B cell (primary cell): ENCODE results near the gene RABL3. TPM values are rescaled to one million over a fixed set of nuclear protein-coding genes. Genes with fewer than 3 reads are reported as not detected.

Experiments used
- ATAC-seq: fragments of 200-7000 bp; cut with Tn5 transposase; one replicate; pipeline ENCODE4 v1.10.0; 2021; ENCODE audit warnings: low read depth, mild to moderate bottlenecking, moderate number of reproducible peaks, moderate library complexity
- CTCF ChIA-PET: fragments of 350-600 bp; sonication (Branson Sonifier 250); formaldehyde crosslinking; loops from one replicate; lab custom pipeline; 2021; ENCODE audit warnings: antibody characterized with exemption, inconsistent platforms; lab: Charles Lee
- POLR2A ChIA-PET: fragments of 350-600 bp; sonication (Branson Sonifier 250); formaldehyde crosslinking; loops from one replicate; lab custom pipeline; 2021; ENCODE audit warnings: antibody characterized with exemption; lab: Charles Lee
- DNase-seq: peaks from one replicate; pipeline ENCODE4 v3.0.0; 2013
- H2AFZ ChIP-seq: 2 replicates; pipeline ENCODE4 v1.6.1; 2012; ENCODE audit warnings: mild to moderate bottlenecking, low read depth, low read length; ENCODE audit not compliant: insufficient read depth, poor library complexity, severe bottlenecking
- H3K27ac ChIP-seq, 2 donors: 1 replicate in 1 of 2; 2 replicates in 1 of 2; pipeline ENCODE4 v1.5.1; 2012 to 2013; ENCODE audit warnings: low read length in 2 of 2, mild to moderate bottlenecking in 2 of 2, moderate library complexity in 1 of 2
- H3K27me3 ChIP-seq, 4 experiments: fragments of 200-600 bp in 1 of 4; sonication (generic) in 1 of 4; replicated peaks in 1 of 4; 1 replicate in 2 of 4; 2 replicates in 2 of 4; pipeline versions ENCODE4 v1.6.1 to v1.7.0; 2013 to 2016; ENCODE audit warnings: low read length in 3 of 4, mild to moderate bottlenecking in 2 of 4, mixed read lengths in 1 of 4, moderate library complexity in 1 of 4; ENCODE audit not compliant: insufficient read depth in 4 of 4, control insufficient read depth in 3 of 4; ENCODE audit errors: control extremely low read depth in 1 of 4
- H3K36me3 ChIP-seq, 2 experiments: replicated peaks in 1 of 2; 1 replicate in 1 of 2; 2 replicates in 1 of 2; pipeline versions ENCODE4 v1.6.1 to v1.7.1; 2013; ENCODE audit warnings: low read length in 1 of 2; ENCODE audit not compliant: insufficient read depth in 2 of 2, control insufficient read depth in 1 of 2; ENCODE audit errors: control extremely low read depth in 1 of 2, extremely low read depth in 1 of 2
- H3K4me1 ChIP-seq, 2 donors: fragments of 200-600 bp in 1 of 2; sonication (generic) in 1 of 2; 1 replicate in 1 of 2; 2 replicates in 1 of 2; pipeline versions ENCODE4 v1.5.1 to v1.6.1; 2013 to 2017; ENCODE audit warnings: low read length in 2 of 2; ENCODE audit not compliant: control insufficient read depth in 2 of 2, insufficient read depth in 2 of 2
- H3K4me2 ChIP-seq: replicated peaks from 2 replicates; pipeline ENCODE3; 2012; ENCODE audit warnings: mild to moderate bottlenecking, low read depth, low read length; ENCODE audit not compliant: poor library complexity, severe bottlenecking
- H3K4me3 ChIP-seq, 5 experiments: fragments of 200-600 bp in 1 of 5; sonication (generic) in 1 of 5; 1 replicate in 3 of 5; 2 replicates in 2 of 5; pipeline versions ENCODE4 v1.5.1 to v1.7.0; 2011 to 2016; ENCODE audit warnings: low read length in 4 of 5, mild to moderate bottlenecking in 4 of 5, low read depth in 2 of 5, control low read depth in 1 of 5, moderate library complexity in 1 of 5; ENCODE audit not compliant: insufficient read depth in 1 of 5; ENCODE audit errors: control extremely low read depth in 1 of 5, extremely low read depth in 1 of 5
- H3K79me2 ChIP-seq: fragments of 200-600 bp; sonication (generic); one replicate; pipeline ENCODE4 v1.6.0; 2016; ENCODE audit warnings: low read length; ENCODE audit not compliant: control insufficient read depth, insufficient read depth
- H3K9ac ChIP-seq: fragments of 200-600 bp; sonication (generic); 2 replicates; pipeline ENCODE4 v1.6.1; 2017; ENCODE audit warnings: mild to moderate bottlenecking, low read length, moderate library complexity
- H3K9me3 ChIP-seq, 3 donors: one replicate each; pipeline versions ENCODE4 v1.6.1 to v1.7.1; 2013; ENCODE audit warnings: low read length in 2 of 3; ENCODE audit not compliant: control insufficient read depth in 2 of 3, insufficient read depth in 1 of 3; ENCODE audit errors: control extremely low read depth in 1 of 3
- H4K20me1 ChIP-seq: 2 replicates; pipeline ENCODE4 v1.6.0; 2012; ENCODE audit warnings: mild to moderate bottlenecking, low read length; ENCODE audit not compliant: insufficient read depth, control insufficient read depth, poor library complexity, severe bottlenecking
- H3K27ac Mint-ChIP-seq: one replicate; pipeline ENCODE4 v1.8.0; 2021; ENCODE audit warnings: mixed read lengths
- H3K27me3 Mint-ChIP-seq: one replicate; pipeline ENCODE4 v1.8.0; 2021; ENCODE audit warnings: mixed read lengths
- H3K4me1 Mint-ChIP-seq: one replicate; pipeline ENCODE4 v1.8.0; 2021; ENCODE audit warnings: mixed read lengths
- H3K4me3 Mint-ChIP-seq: one replicate; pipeline ENCODE4 v1.8.0; 2021; ENCODE audit warnings: mixed read lengths
- H3K9me3 Mint-ChIP-seq: one replicate; pipeline ENCODE4 v1.8.0; 2022; ENCODE audit warnings: mixed read lengths; ENCODE audit not compliant: insufficient read depth
- CTCF ChIP-seq: fragments of 200-600 bp; IDR thresholded peaks from one replicate; pipeline ENCODE4 v1.8.0; 2022; ENCODE audit warnings: antibody characterized with exemption, mild to moderate bottlenecking
- EZH2 ChIP-seq: IDR thresholded peaks from 2 replicates; pipeline ENCODE4 v1.6.1; 2012; ENCODE audit warnings: borderline replicate concordance, low read depth, mild to moderate bottlenecking, moderate library complexity, low read length; ENCODE audit not compliant: insufficient read depth, poor library complexity, severe bottlenecking
- WGBS: methylation state at CpG from one replicate; pipeline ENCODE4 v1.1.5; 2013; ENCODE audit warnings: missing lambda C conversion rate; ENCODE audit not compliant: insufficient coverage; 5-methylcytosine and 5-hydroxymethylcytosine counted together
- intact Hi-C: fragments of 100-400 bp; cut with micrococcal nuclease; formaldehyde crosslinking; loops from one replicate; pipeline ENCODE4 v1.10.0; 2022
- polyA plus RNA-seq: library from polyadenylated mRNA; depleted of rRNA; stranded (reverse); fragments of >200 nt; gene quantifications from 2 replicates; pipeline ENCODE4 v1.2.3, GENCODE V29; 2012
- total RNA-seq, 2 donors: library from RNA; stranded (reverse); fragments of 120-200 nt in 1 of 2; gene quantifications; 1 replicate in 1 of 2; 2 replicates in 1 of 2; pipeline versions ENCODE4 v1.2.3 to v1.2.4, GENCODE V29; 2013 to 2022

Gene RABL3
- total and polyA plus RNA-seq, 2 donors (not counting 1 experiment from before 2014, with no cell fraction given): 2.5 to 18.8 TPM

- H2AFZ ChIP-seq: no peak overlapping the region
- no CpG with 5 or more reads among the region's 2 CpGs for WGBS
- H3K9ac ChIP-seq: no peak overlapping the region
- no peak overlapping the region for H3K4me3 ChIP-seq
- no peaks in the 10 kb centered on the region for H3K4me1 ChIP-seq
- Mint-ChIP-seq H3K27me3 (no peaks in the 10 kb centered on the region), H3K27ac (no peak overlapping the region), H3K4me3 (no peak overlapping the region), H3K4me1 (peaks cover 25% of the 10 kb centered on the region), H3K9me3 (peaks cover 4% of the 10 kb centered on the region)
- H3K36me3 ChIP-seq: peaks cover 8 to 24% of the 10 kb centered on the region in 2 experiments
- ChIA-PET POLR2A (no interaction called here), CTCF (no interaction called here)
- no peak overlapping the region for H3K27ac ChIP-seq
- peaks cover 61% of the 10 kb centered on the region for H3K79me2 ChIP-seq
- no peak overlapping the region for H3K4me2 ChIP-seq
- DNase-seq (no peak), ATAC-seq (no peak)
- H4K20me1 ChIP-seq: peaks cover 5% of the 10 kb centered on the region
- TF ChIP-seq CTCF (no peak), EZH2 (no peak)
- intact Hi-C loops: no loop called here
- no peaks in the 10 kb centered on the region for H3K27me3 ChIP-seq
- H3K9me3 ChIP-seq: no peaks in the 10 kb centered on the region
Observed at GRCh38 chr3:120752865-120753264, 10.5 kb upstream of the RABL3 start.

- Mint-ChIP-seq H3K27me3 (no peaks in the 10 kb centered on the region), H3K27ac (no peak overlapping the region), H3K4me3 (no peak overlapping the region), H3K4me1 (peaks cover 25% of the 10 kb centered on the region), H3K9me3 (peaks cover 4% of the 10 kb centered on the region)
- Histone ChIP-seq H3K4me1 (no peaks in the 10 kb centered on the region), H3K27me3 (no peaks in the 10 kb centered on the region), H3K9me3 (no peaks in the 10 kb centered on the region), H2AFZ (no peak overlapping the region), H3K36me3 (peaks cover 8 to 24% of the 10 kb centered on the region in 2 experiments), H3K4me2 (no peak overlapping the region), H4K20me1 (peaks cover 5% of the 10 kb centered on the region), H3K4me3 (no peak overlapping the region), H3K9ac (no peak overlapping the region), H3K79me2 (peaks cover 60% of the 10 kb centered on the region), H3K27ac (no peak overlapping the region)
- ATAC-seq (no peak), DNase-seq (no peak)
- WGBS: no CpG with 5 or more reads among the region's 1 CpG
- POLR2A ChIA-PET: no interaction called here
- CTCF ChIA-PET: interaction anchor here (1.0 kb wide), 1 partner anchor 43 kb away, joined by 3 read pairs; no protein-coding TSS in a partner anchor
- no peak for TF ChIP-seq EZH2
- no peak for TF ChIP-seq CTCF
- intact Hi-C loops: no loop called here
Observed at GRCh38 chr3:120752230-120752629, 9.9 kb upstream of the RABL3 start.
